Suprapubic skin (tissue), 4 donors: ENCODE results near the gene RPS6KB1. TPM values are rescaled to one million over a fixed set of nuclear protein-coding genes. Genes with fewer than 3 reads are reported as not detected.
A peak's percentile ranks its signal among the peaks of the same experiment; 100 is the strongest.
"Not testable (repeated sequence)": the region's sequence is repeated elsewhere in the genome, so short reads cannot be mapped to it uniquely, and the experiment has no call there.

ENCODE experiments used
- DNase-seq, 2 donors: peaks; one replicate each; pipeline ENCODE4 v3.0.0-alpha.2; 2019; ENCODE audit warnings: low spot score in 2 of 2
- H3K27ac ChIP-seq: fragments of 200-600 bp; sonication (generic); one replicate; pipeline ENCODE4 v1.5.1; 2019
- H3K27me3 ChIP-seq: fragments of 200-600 bp; sonication (generic); one replicate; pipeline ENCODE4 v1.5.1; 2019
- H3K36me3 ChIP-seq: fragments of 200-600 bp; sonication (generic); one replicate; pipeline ENCODE4 v1.5.1; 2019
- H3K4me1 ChIP-seq: fragments of 200-600 bp; sonication (generic); one replicate; pipeline ENCODE4 v1.5.1; 2019
- H3K4me3 ChIP-seq: fragments of 200-600 bp; sonication (generic); one replicate; pipeline ENCODE4 v1.5.1; 2019; ENCODE audit warnings: mild to moderate bottlenecking
- H3K9me3 ChIP-seq: fragments of 200-600 bp; sonication (generic); one replicate; pipeline ENCODE4 v1.5.1; 2019
- CTCF ChIP-seq, 2 donors: fragments of 200-600 bp in 1 of 2; fragments of 450-650 bp in 1 of 2; sonication (generic) in 1 of 2; IDR thresholded peaks; one replicate each; pipeline ENCODE4 v1.5.1; 2016 to 2019; ENCODE audit warnings: antibody characterized with exemption in 2 of 2, mild to moderate bottlenecking in 1 of 2, moderate library complexity in 1 of 2
- EP300 ChIP-seq: sonication (generic); formaldehyde crosslinking; IDR thresholded peaks from one replicate; pipeline ENCODE4 v1.6.1; 2017; ENCODE audit warnings: antibody characterized with exemption
- POLR2A ChIP-seq, 2 donors: fragments of 450-650 bp; IDR thresholded peaks; one replicate each; pipeline ENCODE4 v1.6.1; 2017; ENCODE audit warnings: antibody characterized with exemption in 2 of 2, mild to moderate bottlenecking in 2 of 2, moderate library complexity in 2 of 2
- POLR2AphosphoS5 ChIP-seq, 3 donors: sonication (generic); formaldehyde crosslinking; IDR thresholded peaks; one replicate each; pipeline ENCODE4 v1.6.1; 2017; ENCODE audit warnings: antibody characterized with exemption in 3 of 3
- WGBS: methylation state at CpG from one replicate; pipeline ENCODE4 v1.1.5; 2018; 5-methylcytosine and 5-hydroxymethylcytosine counted together
- total RNA-seq, 4 donors: library from RNA; depleted of rRNA; stranded (reverse); fragments of >200 nt; gene quantifications; one replicate each; pipeline ENCODE4 v1.1.0, GENCODE V29; 2016

The RPS6KB1 gene
- total RNA-seq, 4 donors from 2014 or later: 21.1 to 77.5 (median 28.4) TPM

- TF ChIP-seq POLR2A (IDR thresholded peaks at IDR 0.05) (no peak), CTCF (IDR thresholded peaks at IDR 0.05) (no peak), EP300 (no peak), POLR2AphosphoS5 (IDR thresholded peaks at IDR 0.05) (no peak)
- Histone ChIP-seq H3K4me3 (no peak overlapping the region), H3K27ac (no peak overlapping the region), H3K36me3 (peaks cover 3% of the 10 kb centered on the region), H3K4me1 (peaks cover 4% of the 10 kb centered on the region), H3K9me3 (no peaks in the 10 kb centered on the region), H3K27me3 (no peaks in the 10 kb centered on the region)
- WGBS: 85% methylated on average over 2 of the region's 2 CpGs
- no peak for DNase-seq
Observed at GRCh38 chr17:59903455-59903854, 10.5 kb downstream of the RPS6KB1 start.

- WGBS: 92% methylated on average over 3 of the region's 3 CpGs
- Histone ChIP-seq H3K9me3 (no peaks in the 10 kb centered on the region), H3K36me3 (peaks cover 9% of the 10 kb centered on the region), H3K4me3 (no peak overlapping the region), H3K27ac (no peak overlapping the region), H3K27me3 (no peaks in the 10 kb centered on the region), H3K4me1 (no peaks in the 10 kb centered on the region)
- DNase-seq: no peak
- TF ChIP-seq POLR2AphosphoS5 (IDR thresholded peaks at IDR 0.05): no peak
- no peak for TF ChIP-seq EP300
- TF ChIP-seq CTCF (IDR thresholded peaks at IDR 0.05): no peak
- no peak for TF ChIP-seq POLR2A (IDR thresholded peaks at IDR 0.05)
Observed at GRCh38 chr17:59907467-59907866, 14.5 kb downstream of the RPS6KB1 start.

GRCh38 chr17:59914274-59914854, 21.4 kb downstream of the RPS6KB1 start:
- WGBS: 73% methylated on average over 1 of the region's 1 CpG
- no peaks in the 10 kb centered on the region for H3K27me3 ChIP-seq
- H3K27ac ChIP-seq: no peak overlapping the region
- no peak overlapping the region for H3K4me3 ChIP-seq
- peaks cover 61% of the 10 kb centered on the region for H3K36me3 ChIP-seq
- no peaks in the 10 kb centered on the region for H3K4me1 ChIP-seq
- no peaks in the 10 kb centered on the region for H3K9me3 ChIP-seq
- DNase-seq: no peak
- TF ChIP-seq CTCF (IDR thresholded peaks at IDR 0.05): peak; percentile 25 to 50
- no peak for TF ChIP-seq POLR2A (IDR thresholded peaks at IDR 0.05)

GRCh38 chr17:59916446-59916845, 23.5 kb downstream of the RPS6KB1 start:
- H3K36me3 ChIP-seq: peaks cover 77% of the 10 kb centered on the region
- TF ChIP-seq POLR2A (IDR thresholded peaks at IDR 0.05): no peak
- TF ChIP-seq EP300: no peak
- TF ChIP-seq POLR2AphosphoS5 (IDR thresholded peaks at IDR 0.05): no peak
- TF ChIP-seq CTCF (IDR thresholded peaks at IDR 0.05): no peak
- no peak for DNase-seq
- H3K27me3 ChIP-seq: no peaks in the 10 kb centered on the region
- H3K27ac ChIP-seq: no peak overlapping the region
- H3K4me1 ChIP-seq: no peaks in the 10 kb centered on the region
- no peak overlapping the region for H3K4me3 ChIP-seq
- H3K9me3 ChIP-seq: no peaks in the 10 kb centered on the region

- not testable (repeated sequence) for H3K4me3 ChIP-seq, H3K9me3 ChIP-seq, DNase-seq, H3K27ac ChIP-seq, H3K4me1 ChIP-seq, H3K27me3 ChIP-seq
- peaks cover 85% of the 10 kb centered on the region for H3K36me3 ChIP-seq
- 93% methylated on average over 5 of the region's 5 CpGs for whole genome bisulfite sequencing
Observed at GRCh38 chr17:59920637-59921036, 27.7 kb downstream of the RPS6KB1 start.

- H3K27me3 ChIP-seq, DNase-seq, H3K27ac ChIP-seq, H3K9me3 ChIP-seq, H3K4me3 ChIP-seq, H3K4me1 ChIP-seq: not testable (repeated sequence)
- 84% methylated on average over 2 of the region's 2 CpGs for WGBS
- H3K36me3 ChIP-seq: peaks cover 94% of the 10 kb centered on the region
Observed at GRCh38 chr17:59930121-59930520, 37.2 kb downstream of the RPS6KB1 start.

- H3K27me3 ChIP-seq, H3K4me1 ChIP-seq, H3K27ac ChIP-seq, H3K9me3 ChIP-seq, DNase-seq, H3K4me3 ChIP-seq: not testable (repeated sequence)
- peaks cover 95% of the 10 kb centered on the region for H3K36me3 ChIP-seq
- WGBS: 36% methylated on average over 3 of the region's 3 CpGs
Observed at GRCh38 chr17:59930768-59931167, 37.8 kb downstream of the RPS6KB1 start.

GRCh38 chr17:59933317-59933716, 40.4 kb downstream of the RPS6KB1 start:
- H3K4me3 ChIP-seq, H3K9me3 ChIP-seq, DNase-seq, H3K27ac ChIP-seq, H3K27me3 ChIP-seq, H3K4me1 ChIP-seq: not testable (repeated sequence)
- peaks cover 96% of the 10 kb centered on the region for H3K36me3 ChIP-seq
- WGBS: 96% methylated on average over 1 of the region's 1 CpG

GRCh38 chr17:59940697-59941096, 47.8 kb downstream of the RPS6KB1 start:
- 59% methylated on average over 3 of the region's 3 CpGs for WGBS
- not testable (repeated sequence) for H3K27me3 ChIP-seq, H3K4me3 ChIP-seq, H3K4me1 ChIP-seq, H3K9me3 ChIP-seq, DNase-seq, H3K27ac ChIP-seq
- H3K36me3 ChIP-seq: peaks cover 78% of the 10 kb centered on the region
